NCI-H1417 (cell line): ENCODE measurements around the gene AARSD1.
"Not testable (repeated sequence)": the region's sequence is repeated elsewhere in the genome, so short reads cannot be mapped to it uniquely, and the experiment has no call there.

Experiments used
- DNase-seq, 3 experiments: peaks; one replicate each; lab custom pipeline; 2025; lab: John Stamatoyannopoulos, UW

The AARSD1 gene

DNA sequence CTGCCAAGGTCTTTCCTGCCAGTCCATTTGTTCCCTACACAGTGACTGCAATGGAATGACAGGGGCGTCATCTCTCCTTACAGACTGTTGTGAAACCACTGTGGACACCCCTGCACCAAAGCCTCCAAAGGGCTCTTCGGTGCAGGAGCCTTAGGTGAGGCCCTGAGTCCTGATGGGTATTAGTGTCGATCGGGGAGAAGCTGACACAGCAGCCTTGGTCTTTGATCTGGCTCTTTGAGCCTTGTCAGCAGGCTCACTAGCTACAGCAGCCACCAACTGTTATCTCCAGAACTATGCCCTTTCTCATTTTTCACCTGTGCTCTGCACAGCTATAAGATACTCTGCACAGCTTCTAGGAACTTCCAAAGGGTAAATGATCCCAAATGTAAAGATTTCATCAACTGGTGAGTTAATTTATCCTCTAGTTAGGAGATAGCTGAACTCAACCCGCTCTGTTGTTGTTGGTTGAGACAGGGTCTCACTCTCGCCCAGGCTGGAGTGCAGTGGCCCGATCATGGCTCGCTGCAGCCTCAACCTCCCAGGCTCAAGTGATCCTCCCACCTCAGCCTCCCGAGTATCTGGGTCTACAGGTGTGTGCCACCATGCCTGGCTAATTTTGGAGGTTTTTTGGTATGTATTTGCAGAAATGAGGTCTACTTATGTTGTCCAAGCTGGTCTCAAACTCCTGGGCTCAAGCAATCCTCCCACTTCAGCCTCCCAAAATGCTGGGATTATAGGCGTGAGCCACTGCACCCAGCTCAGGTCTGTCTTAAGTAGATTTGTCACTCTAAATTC is 44.0 kb downstream of the AARSD1 start:
- peak in 2 of 3 experiments; percentile 50 to 69 for DNase-seq

DNA sequence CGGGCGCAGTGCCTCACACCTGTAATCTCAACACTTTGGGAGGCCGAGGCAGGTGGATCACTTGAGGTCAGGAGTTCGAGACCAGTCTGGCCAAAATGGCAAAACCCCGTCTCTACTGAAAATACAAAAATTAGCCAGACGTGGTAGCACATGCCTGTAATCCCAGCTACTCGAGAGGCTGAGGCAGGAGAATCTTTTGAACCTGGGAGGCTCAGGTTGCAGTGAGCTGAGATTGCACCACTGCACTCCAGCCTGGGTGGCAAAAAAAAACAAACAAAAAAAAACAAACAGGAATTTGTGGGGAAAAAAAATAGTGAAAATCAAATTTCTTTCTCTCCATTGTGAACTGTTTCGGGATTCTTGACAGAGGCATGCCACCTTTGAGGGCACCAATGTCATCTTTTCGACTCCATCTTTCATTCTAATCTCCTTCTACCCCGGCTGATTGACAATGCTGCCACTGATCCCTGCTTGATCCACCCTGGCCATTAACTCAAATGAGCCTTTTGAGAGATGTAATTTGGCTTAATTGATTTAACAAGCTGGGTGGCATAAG is 44.7 kb downstream of the AARSD1 start:
- peak in 1 of 3 experiments; percentile 50 for DNase-seq

- peak in 2 of 3 experiments; percentile 72 to 96 for DNase-seq
Observed at GRCh38 chr17:42918902-42919521, 45.2 kb downstream of the AARSD1 start.

DNA sequence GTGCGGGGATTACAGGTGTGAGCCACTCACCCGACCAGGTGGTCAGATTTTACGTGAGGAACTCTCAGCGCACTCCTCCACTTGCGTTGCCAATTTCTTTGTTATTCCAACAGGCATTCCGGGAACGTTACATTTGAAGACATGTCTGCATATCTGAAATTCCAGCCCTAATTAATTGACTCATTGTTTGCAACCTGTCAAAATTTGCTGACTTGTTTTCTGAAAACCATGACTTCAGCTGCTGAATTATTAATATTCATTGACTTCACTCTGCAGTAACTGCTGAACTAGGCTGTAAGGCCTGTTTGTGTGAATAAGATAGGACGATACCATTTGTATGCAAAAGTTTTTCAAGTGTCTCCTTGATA is 47.0 kb downstream of the AARSD1 start:
- peak in 1 of 3 experiments; percentile 11 for DNase-seq

DNA sequence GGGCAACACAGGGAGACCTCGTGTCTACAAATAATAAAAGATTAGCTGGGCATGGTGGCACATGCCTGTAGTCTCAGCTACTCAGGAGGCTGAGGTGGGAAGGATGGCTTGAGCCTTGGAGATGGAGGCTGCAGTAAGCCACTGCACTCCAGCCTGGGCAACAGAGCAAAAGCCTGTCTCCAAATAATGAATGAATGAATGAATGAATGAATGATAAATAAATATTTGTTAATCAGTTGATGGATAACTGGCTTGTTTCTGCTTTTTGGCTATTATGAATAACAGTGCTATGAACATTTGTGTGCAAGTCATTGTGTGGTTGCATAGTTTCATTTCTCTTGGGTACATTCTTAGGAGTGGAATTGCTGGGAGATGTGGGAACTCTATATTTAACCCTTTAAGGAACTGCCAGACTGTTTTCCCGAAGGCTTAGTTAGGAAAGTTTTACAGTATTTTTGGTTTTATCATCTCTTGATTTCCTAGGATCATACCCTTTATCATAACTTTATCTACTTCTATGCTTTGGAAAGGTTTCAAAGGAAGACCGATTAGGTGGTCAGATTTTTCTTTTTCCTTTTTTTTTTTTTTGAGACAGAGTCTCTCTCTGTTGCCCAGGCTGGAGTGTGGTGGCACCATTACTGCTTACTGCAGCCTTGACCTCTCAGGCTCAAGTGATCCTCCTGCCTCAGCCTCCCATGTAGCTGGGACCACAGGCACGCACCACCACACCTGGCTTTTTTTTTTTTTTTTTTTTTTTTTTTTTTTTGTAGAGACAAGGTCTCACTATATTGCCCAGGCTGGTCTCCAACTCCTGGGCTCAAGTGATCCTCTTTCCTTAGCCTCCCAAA is 47.6 kb downstream of the AARSD1 start:
- DNase-seq, result not testable (repeated sequence)

DNA sequence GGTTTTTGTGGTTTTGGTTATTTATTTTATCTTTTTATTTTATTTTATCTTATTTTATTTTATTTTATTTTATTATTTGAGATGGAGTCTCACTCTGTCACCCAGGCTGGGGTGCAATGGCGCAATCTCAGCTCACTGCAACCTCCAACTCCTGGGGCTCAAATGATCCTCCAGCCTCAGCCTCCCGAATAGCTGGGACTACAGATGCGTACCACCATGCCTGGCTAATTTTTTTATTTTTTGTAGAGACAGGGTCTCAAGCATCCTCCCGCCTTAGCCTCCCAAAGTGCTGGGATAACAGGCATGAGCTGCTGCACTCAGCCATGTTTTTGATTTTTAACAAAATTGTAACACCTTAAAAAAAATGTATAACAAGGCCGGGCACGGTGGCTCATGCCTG is 49.0 kb downstream of the AARSD1 start:
- not testable (repeated sequence) for DNase-seq

DNA sequence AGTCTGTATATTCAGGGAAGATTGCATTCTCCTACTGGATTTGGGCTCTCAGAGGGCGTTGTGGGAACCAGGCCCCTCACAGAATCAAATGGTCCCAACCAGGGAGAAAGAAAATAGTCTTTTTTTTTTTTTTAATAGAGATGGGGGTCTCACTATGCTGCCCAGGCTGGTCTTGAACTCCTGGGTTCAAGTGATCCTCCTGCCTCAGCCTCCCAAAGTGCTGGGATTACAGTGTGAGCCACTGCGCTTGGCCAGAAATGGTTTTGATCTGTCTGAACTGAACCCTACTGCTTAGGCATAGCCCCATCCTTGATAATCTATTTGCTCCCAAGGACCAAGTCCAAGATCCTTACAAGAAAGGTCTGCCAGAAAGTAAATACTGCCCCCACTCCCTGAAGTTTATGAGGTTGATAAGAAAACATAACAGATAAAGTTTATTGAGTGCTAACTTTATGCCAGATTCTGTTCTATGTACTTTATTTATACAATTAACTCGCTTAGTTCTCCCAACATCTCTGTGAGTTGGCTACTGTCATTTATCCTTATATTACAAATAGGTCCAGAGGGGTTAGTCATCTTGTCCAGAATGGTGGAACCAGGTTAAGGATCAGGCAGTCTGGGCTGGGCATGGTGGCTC is 50.2 kb downstream of the AARSD1 start:
- DNase-seq, result no peak

DNA sequence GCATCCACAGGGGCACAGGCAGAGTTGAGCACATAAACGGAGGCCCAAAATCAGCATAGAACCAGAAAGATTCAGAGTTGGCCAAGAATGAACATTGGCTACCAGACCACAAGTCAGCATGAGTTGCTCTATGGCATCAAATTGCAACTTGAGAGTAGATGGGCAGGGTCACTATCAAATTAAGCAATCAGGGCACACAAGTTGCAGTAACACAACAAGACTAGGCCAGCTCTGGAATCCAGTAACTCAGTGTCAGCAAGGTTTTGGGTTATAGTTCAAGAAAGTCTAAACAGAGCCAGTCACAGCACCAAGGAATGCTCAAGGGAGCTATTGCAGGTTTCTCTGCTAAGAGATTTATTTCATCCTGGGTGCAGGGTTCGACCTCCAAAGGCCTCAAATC is 50.7 kb downstream of the AARSD1 start:
- no peak for DNase-seq

GRCh38 chr17:42908872-42909700 is 55.2 kb downstream of the AARSD1 start:
- DNase-seq, result no peak

DNA sequence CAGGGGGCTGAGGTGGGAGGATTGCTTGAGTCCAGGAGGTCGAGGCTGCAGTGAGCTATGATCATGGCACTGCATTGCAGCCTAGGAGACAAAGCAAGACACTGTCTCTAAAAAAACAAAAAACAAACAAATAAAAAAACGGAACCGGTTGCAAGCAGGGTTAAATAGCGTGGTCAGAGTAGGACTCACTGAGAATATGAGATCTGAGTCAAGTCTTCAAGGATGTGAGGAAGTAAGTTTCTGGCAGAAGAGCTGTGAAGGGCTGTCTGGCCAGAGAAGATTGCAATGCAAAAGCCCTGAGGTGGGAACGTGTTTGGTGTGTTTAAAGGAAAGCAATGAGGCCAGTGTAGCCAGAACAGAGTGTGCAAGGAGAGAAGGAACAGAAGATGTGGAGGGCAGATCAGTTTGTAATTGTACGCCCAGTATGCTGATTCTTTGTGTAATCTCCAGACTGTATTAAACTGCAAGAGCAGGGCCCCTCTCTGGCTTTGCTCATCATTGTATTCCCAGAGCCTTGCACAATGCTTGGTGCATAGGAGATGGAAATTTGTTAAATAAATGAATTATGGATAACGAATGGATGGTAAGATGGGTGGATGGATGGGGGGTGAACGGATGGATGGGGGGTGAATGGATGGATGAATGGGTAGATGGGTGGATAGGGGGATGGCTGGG is 57.3 kb downstream of the AARSD1 start:
- DNase-seq, result no peak

GRCh38 chr17:42904110-42904469 is 60.2 kb downstream of the AARSD1 start:
- DNase-seq, result no peak

DNA sequence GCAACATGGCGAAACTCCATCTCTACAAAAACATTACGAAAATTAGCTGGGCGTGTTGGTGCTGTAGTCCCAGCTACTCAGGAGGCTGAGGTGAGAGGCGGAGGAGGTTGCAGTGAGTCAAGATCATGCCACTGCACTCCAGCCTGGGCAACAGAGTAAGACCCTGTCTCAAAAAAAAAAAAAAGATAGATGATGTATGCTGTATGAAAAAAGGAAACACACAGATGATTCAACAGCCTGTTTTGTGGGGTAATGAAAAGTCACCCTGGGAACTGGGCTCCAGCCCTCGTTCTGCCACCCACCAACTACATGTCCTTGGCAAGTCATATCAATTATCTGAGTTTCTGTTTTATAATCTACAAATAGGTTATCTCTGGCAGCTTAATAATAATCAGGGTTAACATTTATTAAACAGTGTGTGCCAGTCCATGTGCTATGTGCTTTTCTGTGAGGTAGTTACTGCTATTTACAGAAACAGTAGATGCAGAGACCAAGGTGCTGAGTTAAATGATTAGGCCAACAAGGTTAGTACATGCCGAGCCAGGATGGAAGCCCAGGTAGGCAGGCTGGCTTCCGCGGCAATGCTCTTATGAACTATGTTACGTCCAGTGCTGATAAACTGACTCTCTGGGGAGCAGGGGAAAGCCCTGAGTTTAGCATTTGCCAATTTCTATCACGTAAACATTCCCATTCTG is 62.6 kb downstream of the AARSD1 start:
- DNase-seq, result no peak
